22Rv1 (cell line): ENCODE measurements around the gene ANHX.

Experiments used
- ZFX ChIP-seq: fragments of 450-650 bp; IDR thresholded peaks from 2 replicates; pipeline ENCODE4 v1.6.1; 2017; ENCODE audit warnings: antibody characterized with exemption, borderline replicate concordance
- TF ChIP-seq, protein P1 (sequence below): fragments of 450-650 bp; IDR thresholded peaks from 2 replicates; pipeline ENCODE4 v1.5.1; 2017; ENCODE audit warnings: mild to moderate bottlenecking

DNA sequence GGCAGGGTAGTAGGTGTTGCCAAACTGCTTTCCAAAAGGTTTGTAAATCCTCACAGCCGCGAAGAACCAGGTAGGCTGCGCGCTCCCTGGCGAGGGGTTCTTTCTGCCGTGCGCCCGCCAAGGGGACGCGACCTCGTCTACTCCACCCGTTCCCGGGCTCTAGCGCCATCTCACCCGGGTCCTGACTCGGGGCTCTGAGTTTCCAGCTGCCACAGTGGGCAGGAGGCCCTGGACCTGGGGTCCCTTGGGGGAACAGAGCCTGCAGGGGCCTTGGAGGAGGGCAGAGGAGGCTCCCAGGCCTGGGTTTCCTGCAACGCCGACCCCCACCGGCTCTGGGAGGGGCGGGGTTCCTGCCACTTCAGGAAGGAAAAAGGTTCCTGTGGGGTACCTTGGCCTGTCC, 706 bp downstream of the ANHX start:
- TF ChIP-seq, protein P1, sequence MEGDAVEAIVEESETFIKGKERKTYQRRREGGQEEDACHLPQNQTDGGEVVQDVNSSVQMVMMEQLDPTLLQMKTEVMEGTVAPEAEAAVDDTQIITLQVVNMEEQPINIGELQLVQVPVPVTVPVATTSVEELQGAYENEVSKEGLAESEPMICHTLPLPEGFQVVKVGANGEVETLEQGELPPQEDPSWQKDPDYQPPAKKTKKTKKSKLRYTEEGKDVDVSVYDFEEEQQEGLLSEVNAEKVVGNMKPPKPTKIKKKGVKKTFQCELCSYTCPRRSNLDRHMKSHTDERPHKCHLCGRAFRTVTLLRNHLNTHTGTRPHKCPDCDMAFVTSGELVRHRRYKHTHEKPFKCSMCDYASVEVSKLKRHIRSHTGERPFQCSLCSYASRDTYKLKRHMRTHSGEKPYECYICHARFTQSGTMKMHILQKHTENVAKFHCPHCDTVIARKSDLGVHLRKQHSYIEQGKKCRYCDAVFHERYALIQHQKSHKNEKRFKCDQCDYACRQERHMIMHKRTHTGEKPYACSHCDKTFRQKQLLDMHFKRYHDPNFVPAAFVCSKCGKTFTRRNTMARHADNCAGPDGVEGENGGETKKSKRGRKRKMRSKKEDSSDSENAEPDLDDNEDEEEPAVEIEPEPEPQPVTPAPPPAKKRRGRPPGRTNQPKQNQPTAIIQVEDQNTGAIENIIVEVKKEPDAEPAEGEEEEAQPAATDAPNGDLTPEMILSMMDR, result no peak
- TF ChIP-seq ZFX, result no peak
